K562 (cell line): ENCODE measurements around the gene KRT75. TPM values are rescaled to one million over a fixed set of nuclear protein-coding genes. Genes with fewer than 3 reads are reported as not detected.

Experiments used
- C11orf30 ChIP-seq: fragments of 450-650 bp; IDR thresholded peaks from 2 replicates; pipeline ENCODE4 v1.6.1; 2016; ENCODE audit warnings: low read depth, mild to moderate bottlenecking
- CCNT2 ChIP-seq: IDR thresholded peaks from 2 replicates; pipeline ENCODE4 v1.6.1; 2011; ENCODE audit warnings: borderline replicate concordance, low read depth, mild to moderate bottlenecking, moderate library complexity, mixed read lengths, low read length; ENCODE audit not compliant: insufficient read length; ENCODE audit errors: extremely low read depth
- CHAMP1 ChIP-seq: fragments of 450-650 bp; IDR thresholded peaks from 2 replicates; pipeline ENCODE4 v1.6.1; 2016; ENCODE audit warnings: mild to moderate bottlenecking
- CLOCK ChIP-seq: fragments of 250-450 bp; sonication (Bioruptor Pico); IDR thresholded peaks from 2 replicates; pipeline ENCODE4 v1.4.0; 2020; ENCODE audit warnings: mild to moderate bottlenecking, moderate library complexity, borderline replicate concordance
- CREM ChIP-seq: IDR thresholded peaks from 2 replicates; pipeline ENCODE4 v1.6.1; 2014; ENCODE audit warnings: antibody characterized with exemption, low read depth
- CXXC5 ChIP-seq: fragments of 250-450 bp; sonication (Bioruptor Pico); IDR thresholded peaks from 2 replicates; pipeline ENCODE4 v1.8.0; 2022; ENCODE audit warnings: inconsistent platforms, mild to moderate bottlenecking, moderate library complexity
- DNMT1 ChIP-seq: fragments of 450-650 bp; IDR thresholded peaks from 2 replicates; pipeline ENCODE4 v1.6.1; 2016; ENCODE audit warnings: antibody characterized with exemption, mild to moderate bottlenecking
- EGR1 ChIP-seq: fragments of 450-650 bp; conservative IDR thresholded peaks from 2 replicates; pipeline ENCODE4 v1.6.1; 2017; ENCODE audit warnings: mild to moderate bottlenecking
- ESRRB ChIP-seq: fragments of 250-450 bp; sonication (Bioruptor Pico); IDR thresholded peaks from 2 replicates; pipeline ENCODE4 v1.5.0; 2020; ENCODE audit warnings: mild to moderate bottlenecking, moderate library complexity, borderline replicate concordance
- EWSR1 ChIP-seq: fragments of 450-650 bp; IDR thresholded peaks from 2 replicates; pipeline ENCODE4 v1.6.1; 2018; ENCODE audit warnings: borderline replicate concordance, mild to moderate bottlenecking, low read depth, moderate library complexity; ENCODE audit not compliant: partially characterized antibody
- FOXK2 ChIP-seq, 2 experiments: fragments of 450-650 bp; IDR thresholded peaks in 1 of 2; conservative IDR thresholded peaks in 1 of 2; 2 replicates each; pipeline ENCODE4 v1.6.1; 2016; ENCODE audit warnings: low read depth in 2 of 2, mild to moderate bottlenecking in 1 of 2
- MAFG ChIP-seq: fragments of 450-650 bp; conservative IDR thresholded peaks from 2 replicates; pipeline ENCODE4 v1.6.1; 2016; ENCODE audit warnings: missing genetic modification characterization, missing compliant biosample characterization
- NFE2 ChIP-seq: IDR thresholded peaks from 2 replicates; pipeline ENCODE4 v1.6.1; 2014; ENCODE audit warnings: antibody characterized with exemption, low read depth
- OTX1 ChIP-seq: fragments of 450-650 bp; formaldehyde crosslinking; IDR thresholded peaks from 2 replicates; pipeline ENCODE4 v1.4.0; 2022; ENCODE audit warnings: mild to moderate bottlenecking
- PCBP1 ChIP-seq: fragments of 200-400 bp; formaldehyde crosslinking; IDR thresholded peaks from 2 replicates; pipeline ENCODE4 v1.6.1; 2018; ENCODE audit warnings: mild to moderate bottlenecking, low read depth, low read length; ENCODE audit not compliant: poor library complexity, severe bottlenecking
- PHTF2 ChIP-seq: fragments of 250-450 bp; sonication (Bioruptor Pico); IDR thresholded peaks from 2 replicates; pipeline ENCODE4 v1.5.0; 2021; ENCODE audit warnings: mild to moderate bottlenecking
- U2AF1 ChIP-seq: fragments of 200-400 bp; formaldehyde crosslinking; optimal IDR thresholded peaks from 2 replicates; pipeline ENCODE3; 2017; ENCODE audit warnings: mild to moderate bottlenecking, low read depth, low read length, moderate library complexity
- ZBTB9 ChIP-seq: fragments of 450-650 bp; formaldehyde crosslinking; IDR thresholded peaks from 2 replicates; pipeline ENCODE4 v1.4.0; 2020; ENCODE audit warnings: mild to moderate bottlenecking, moderate library complexity
- ZNF175 ChIP-seq: fragments of 200-800 bp; sonication (Bioruptor generic); IDR thresholded peaks from 2 replicates; pipeline ENCODE4 v1.6.1; 2016; ENCODE audit warnings: low read depth, mild to moderate bottlenecking, missing genetic modification characterization, missing compliant biosample characterization
- ZNF282 ChIP-seq: sonication (generic); formaldehyde crosslinking; IDR thresholded peaks from 2 replicates; pipeline ENCODE4 v1.8.1; 2023; ENCODE audit warnings: missing genetic modification reagents
- ZNF445 ChIP-seq: fragments of 250-450 bp; sonication (Bioruptor Pico); IDR thresholded peaks from 2 replicates; pipeline ENCODE4 v1.4.0; 2020; ENCODE audit warnings: low read depth, mild to moderate bottlenecking, moderate library complexity
- ZNF655 ChIP-seq: fragments of 250-450 bp; sonication (Bioruptor Pico); IDR thresholded peaks from 2 replicates; pipeline ENCODE4 v1.5.0; 2021
- polyA plus RNA-seq, 8 experiments: library from polyadenylated mRNA; depleted of rRNA in 4 of 8; stranded (reverse) in 5 of 8; unstranded in 3 of 8; fragments of >200 nt; fragmentation: Nextera tagmentation in 2 of 8; fragmentation: Illumina TruSeq in 1 of 8; extraction: Ambion mirVana in 2 of 8; extraction: Trizol in 1 of 8; gene quantifications; 2 replicates each; pipeline versions ENCODE4 v1.2.1 to v1.2.3, GENCODE V29; 2011 to 2014; ENCODE audit warnings: inconsistent platforms in 1 of 8, missing spikeins in 1 of 8
- total RNA-seq, 7 experiments: library from RNA; depleted of rRNA in 6 of 7; stranded (reverse); fragments of >200 nt in 6 of 7; fragmentation: Illumina TruSeq in 2 of 7; extraction: Trizol in 2 of 7; gene quantifications; 2 replicates each; pipeline versions ENCODE4 v1.2.1 to v1.2.3, GENCODE V29; 2011 to 2021; ENCODE audit warnings: low replicate concordance in 1 of 7

KRT75 gene
- total and polyA plus RNA-seq, 9 of the 15 experiments (the other 6 are each of a cell fraction or from before 2014, with no cell fraction given): not detected

GRCh38 chr12:52392465-52393007, 41.6 kb downstream of the KRT75 start (continued):
- TF ChIP-seq CLOCK (CRISPR knock-in tag) (no peak), DNMT1 (no peak), PCBP1 (no peak), CREM (no peak), MAFG (tag) (peak; percentile 50), FOXK2 (conservative IDR thresholded peaks at IDR 0.05 in 1 of 2, IDR thresholded peaks at IDR 0.05 in 1 of 2; ENCODE audit: low read depth in 2 of 2) (no peak), C11orf30 (peak; percentile 56; the same call in 1 of the 2 replicates), EWSR1 (no peak), ZNF175 (no peak), ZNF282 (CRISPR knock-in tag) (no peak), OTX1 (CRISPR knock-in tag) (no peak), CXXC5 (CRISPR knock-in tag) (no peak), ESRRB (CRISPR knock-in tag) (no peak), NFE2 (peak; percentile 52), ZBTB9 (no peak), EGR1 (no peak), CCNT2 (no peak), ZNF655 (CRISPR knock-in tag) (no peak), U2AF1 (no peak), CHAMP1 (no peak), ZNF445 (CRISPR knock-in tag) (no peak), PHTF2 (no peak)
